IMR-90 (cell line): Measurements from ENCODE around the gene KRT6C. TPM values are rescaled to one million over a fixed set of nuclear protein-coding genes. Genes with fewer than 3 reads are reported as not detected.

ENCODE experiments used
- ATAC-seq: fragments of 200-7000 bp; cut with Tn5 transposase; 2 replicates; pipeline ENCODE4 v1.9.1; 2020; ENCODE audit warnings: low read depth, mild to moderate bottlenecking, moderate library complexity
- BruUV-seq: library from RNA; stranded (reverse); fragments of 400-500 nt; replicated peaks from 2 replicates; lab custom pipeline; 2021; lab: Mats Ljungman, UMichigan
- CTCF ChIA-PET: fragments of 300-600 bp; formaldehyde crosslinking; extraction: SDS; loops from one replicate; lab custom pipeline; 2021; ENCODE audit warnings: antibody characterized with exemption; lab: Yijun Ruan, JAX
- POLR2A ChIA-PET: fragments of 300-600 bp; sonication (Branson Sonifier 250); formaldehyde crosslinking; loops from one replicate; lab custom pipeline; 2022; ENCODE audit warnings: antibody characterized with exemption; ENCODE audit not compliant: unreplicated experiment; lab: Charles Lee
- DNase-seq: peaks from one replicate; pipeline ENCODE4 v3.0.0; 2013
- H2AFZ ChIP-seq: replicated peaks from 2 replicates; pipeline ENCODE3; 2013; ENCODE audit warnings: low read length, mild to moderate bottlenecking; ENCODE audit not compliant: poor library complexity
- H2AK5ac ChIP-seq: 2 replicates; pipeline ENCODE4 v1.6.1; 2013; ENCODE audit warnings: low read depth, low read length, inconsistent platforms
- H2AK9ac ChIP-seq: replicated peaks from 2 replicates; pipeline ENCODE3; 2013; ENCODE audit warnings: mild to moderate bottlenecking, low read depth, low read length, moderate library complexity; ENCODE audit not compliant: poor library complexity
- H2BK120ac ChIP-seq: 2 replicates; pipeline ENCODE4 v1.6.1; 2013; ENCODE audit warnings: low read depth, low read length, inconsistent platforms
- H2BK15ac ChIP-seq: 3 replicates; pipeline ENCODE4 v1.6.1; 2013; ENCODE audit warnings: low read depth, low read length, inconsistent platforms
- H2BK20ac ChIP-seq: 2 replicates; pipeline ENCODE4 v1.6.1; 2013; ENCODE audit warnings: low read depth, mild to moderate bottlenecking, inconsistent platforms, low read length, moderate library complexity
- H2BK5ac ChIP-seq: 2 replicates; pipeline ENCODE4 v1.6.1; 2013; ENCODE audit warnings: mild to moderate bottlenecking, low read depth, low read length, inconsistent platforms; ENCODE audit not compliant: poor library complexity, severe bottlenecking
- H3K14ac ChIP-seq: replicated peaks from 2 replicates; pipeline ENCODE4 v1.6.1; 2013; ENCODE audit warnings: low read depth, low read length, inconsistent platforms
- H3K18ac ChIP-seq: 2 replicates; pipeline ENCODE4 v1.6.1; 2013; ENCODE audit warnings: low read depth, low read length, control low read depth
- H3K23ac ChIP-seq: 2 replicates; pipeline ENCODE4 v1.6.1; 2013; ENCODE audit warnings: low read depth, low read length, inconsistent platforms
- H3K27ac ChIP-seq: 2 replicates; pipeline ENCODE4 v1.5.1; 2013; ENCODE audit warnings: mild to moderate bottlenecking, control low read depth, low read length; ENCODE audit not compliant: insufficient read depth
- H3K27me3 ChIP-seq: 2 replicates; pipeline ENCODE4 v1.6.1; 2013; ENCODE audit warnings: low read length; ENCODE audit not compliant: control insufficient read depth, insufficient read depth
- H3K36me3 ChIP-seq: 2 replicates; pipeline ENCODE4 v1.6.1; 2013; ENCODE audit warnings: low read length, mixed read lengths; ENCODE audit not compliant: control insufficient read depth, insufficient read depth
- H3K4ac ChIP-seq: 2 replicates; pipeline ENCODE4 v1.6.1; 2013; ENCODE audit warnings: low read depth, low read length, inconsistent platforms
- H3K4me1 ChIP-seq: 2 replicates; pipeline ENCODE4 v1.6.1; 2013; ENCODE audit warnings: low read length, mixed read lengths; ENCODE audit not compliant: control insufficient read depth, insufficient read depth
- H3K4me2 ChIP-seq: 2 replicates; pipeline ENCODE4 v1.6.1; 2013; ENCODE audit warnings: low read depth, mild to moderate bottlenecking, control low read depth, low read length, moderate library complexity
- H3K4me3 ChIP-seq: 2 replicates; pipeline ENCODE4 v1.5.1; 2013; ENCODE audit warnings: low read depth, mild to moderate bottlenecking, control low read depth, low read length, moderate library complexity; ENCODE audit not compliant: insufficient read depth
- H3K56ac ChIP-seq: 2 replicates; pipeline ENCODE4 v1.6.1; 2013; ENCODE audit warnings: low read length, inconsistent platforms; ENCODE audit not compliant: insufficient read depth; ENCODE audit errors: extremely low read depth
- H3K79me1 ChIP-seq, 2 experiments: 2 replicates each; pipeline ENCODE4 v1.6.1; 2013; ENCODE audit warnings: low read length in 2 of 2, inconsistent platforms in 1 of 2, low read depth in 1 of 2
- H3K9ac ChIP-seq: 2 replicates; pipeline ENCODE4 v1.6.1; 2013; ENCODE audit warnings: low read depth, low read length, control low read depth
- H3K9me1 ChIP-seq: 2 replicates; pipeline ENCODE4 v1.6.1; 2013; ENCODE audit warnings: low read length, inconsistent platforms; ENCODE audit not compliant: insufficient read depth
- H3K9me3 ChIP-seq: 2 replicates; pipeline ENCODE4 v1.6.1; 2013; ENCODE audit warnings: low read length; ENCODE audit not compliant: control insufficient read depth, insufficient read depth
- H4K20me1 ChIP-seq: 2 replicates; pipeline ENCODE4 v1.6.1; 2013; ENCODE audit warnings: low read length, inconsistent platforms; ENCODE audit not compliant: insufficient read depth
- H4K5ac ChIP-seq: 2 replicates; pipeline ENCODE4 v1.6.1; 2013; ENCODE audit warnings: mild to moderate bottlenecking, low read depth, low read length, control low read depth
- H4K8ac ChIP-seq, 2 experiments: 2 replicates each; pipeline ENCODE4 v1.6.1; 2013; ENCODE audit warnings: low read depth in 2 of 2, low read length in 2 of 2, control low read depth in 1 of 2, inconsistent platforms in 1 of 2
- H4K91ac ChIP-seq: 2 replicates; pipeline ENCODE4 v1.6.1; 2013; ENCODE audit warnings: low read depth, low read length, inconsistent platforms; ENCODE audit not compliant: insufficient read depth
- CEBPB ChIP-seq: IDR thresholded peaks from 2 replicates; pipeline ENCODE4 v1.6.1; 2012; ENCODE audit warnings: low read depth, low read length, improper control_type of control experiment
- CHD1 ChIP-seq: IDR thresholded peaks from 2 replicates; pipeline ENCODE4 v1.6.1; 2012; ENCODE audit warnings: low read depth, low read length, improper control_type of control experiment
- CTCF ChIP-seq: conservative IDR thresholded peaks from 2 replicates; pipeline ENCODE4 v1.5.1; 2012; ENCODE audit warnings: mild to moderate bottlenecking, low read depth, low read length, improper control_type of control experiment
- FOS ChIP-seq: fragments of 150-350 bp; IDR thresholded peaks from 2 replicates; pipeline ENCODE4 v1.6.1; 2016; ENCODE audit warnings: low read depth, low read length
- MAFK ChIP-seq: IDR thresholded peaks from 2 replicates; pipeline ENCODE4 v1.6.1; 2012; ENCODE audit warnings: low read depth, low read length, improper control_type of control experiment
- MAZ ChIP-seq: IDR thresholded peaks from 2 replicates; pipeline ENCODE4 v1.6.1; 2012; ENCODE audit warnings: low read depth, mild to moderate bottlenecking, low read length, improper control_type of control experiment, moderate library complexity, borderline replicate concordance
- MXI1 ChIP-seq: IDR thresholded peaks from 2 replicates; pipeline ENCODE4 v1.6.1; 2012; ENCODE audit warnings: low read depth, mild to moderate bottlenecking, low read length, moderate library complexity, borderline replicate concordance
- NFE2L2 ChIP-seq: fragments of 150-350 bp; IDR thresholded peaks from 2 replicates; pipeline ENCODE4 v1.6.1; 2016; ENCODE audit warnings: low read depth, mild to moderate bottlenecking, low read length
- POLR2A ChIP-seq: IDR thresholded peaks from 2 replicates; pipeline ENCODE4 v1.6.1; 2012; ENCODE audit warnings: mild to moderate bottlenecking, low read depth, low read length
- RAD21 ChIP-seq: IDR thresholded peaks from 2 replicates; pipeline ENCODE4 v1.6.1; 2012; ENCODE audit warnings: low read length, improper control_type of control experiment
- RCOR1 ChIP-seq: IDR thresholded peaks from 2 replicates; pipeline ENCODE4 v1.6.1; 2012; ENCODE audit warnings: mild to moderate bottlenecking, low read length, improper control_type of control experiment; ENCODE audit not compliant: insufficient replicate concordance
- RFX5 ChIP-seq: IDR thresholded peaks from 2 replicates; pipeline ENCODE4 v1.8.0; 2012; ENCODE audit warnings: low read depth, mild to moderate bottlenecking, low read length, moderate library complexity
- SMC3 ChIP-seq: fragments of 150-350 bp; IDR thresholded peaks from 2 replicates; pipeline ENCODE4 v1.6.1; 2016; ENCODE audit warnings: low read depth, mild to moderate bottlenecking, antibody characterized with exemption, low read length, moderate library complexity
- USF2 ChIP-seq: fragments of 150-350 bp; IDR thresholded peaks from 2 replicates; pipeline ENCODE4 v1.6.1; 2017; ENCODE audit warnings: mild to moderate bottlenecking, antibody characterized with exemption, low read length, low read depth
- WGBS, 2 experiments: methylation state at CpG; one replicate each; pipeline versions ENCODE4 v1.1.5 to v1.1.7; 2013; ENCODE audit warnings: missing lambda C conversion rate in 2 of 2; ENCODE audit not compliant: insufficient read length in 1 of 2; ENCODE audit errors: extremely low coverage in 2 of 2; 5-methylcytosine and 5-hydroxymethylcytosine counted together
- dilution Hi-C: fragments of 300-500 bp; cut with HindIII; formaldehyde crosslinking; loops from one replicate; pipeline ENCODE4 v1.14.3; 2018; ENCODE audit warnings: low sequenced_read_pairs; ENCODE audit not compliant: unreplicated experiment
- in situ Hi-C: fragments of 300-500 bp; cut with MboI; formaldehyde crosslinking; loops from 3 replicates; pipeline ENCODE4 v1.14.3; 2019; ENCODE audit warnings: low sequenced_read_pairs, inconsistent platforms, mixed read lengths
- intact Hi-C: fragments of 100-400 bp; cut with micrococcal nuclease; formaldehyde crosslinking; loops from 2 replicates; pipeline ENCODE4 v1.10.0; 2022
- polyA plus RNA-seq, 3 experiments: library from polyadenylated mRNA; depleted of rRNA; stranded (reverse); fragments of >200 nt; gene quantifications; 2 replicates each; pipeline ENCODE4 v1.2.3, GENCODE V29; 2012; ENCODE audit warnings: low replicate concordance in 1 of 3
- total RNA-seq: library from RNA; depleted of rRNA; stranded (reverse); fragments of >200 nt; gene quantifications from 2 replicates; pipeline ENCODE4 v1.2.3, GENCODE V29; 2012

The KRT6C gene
- total and polyA plus RNA-seq, 2 of the 4 experiments (the other 2 are of a cell fraction), result not detected

- TF ChIP-seq CEBPB, result no peak
Measured at GRCh38 chr12:52515927-52516831, 42.6 kb upstream of the KRT6C start (continued).

- no peak overlapping the region for H3K14ac ChIP-seq
- no peak overlapping the region for H3K9ac ChIP-seq
- peaks cover 22% of the 10 kb centered on the region for H3K27me3 ChIP-seq
- ChIA-PET POLR2A (no interaction called here), CTCF (no interaction called here)
- no peak overlapping the region for H2BK15ac ChIP-seq
- ATAC-seq (no peak), DNase-seq (no peak)
- no peak overlapping the region for H2BK20ac ChIP-seq
- intact Hi-C loops, result no loop called here
- in situ Hi-C loops, result no loop called here
- no peak overlapping the region for H2AFZ ChIP-seq
- no peaks in the 10 kb centered on the region for H3K9me1 ChIP-seq
- H4K8ac ChIP-seq, result no peak overlapping the region
- no peaks in the 10 kb centered on the region for H3K79me1 ChIP-seq
- H3K18ac ChIP-seq, result no peak overlapping the region
- no peak overlapping the region for H3K27ac ChIP-seq
- H4K20me1 ChIP-seq, result no peaks in the 10 kb centered on the region; the same call in 1 of the 2 replicates
- BruUV-seq, result no TSS peak
- no peak overlapping the region for H4K5ac ChIP-seq
- no peak overlapping the region for H4K91ac ChIP-seq
- H3K4ac ChIP-seq, result no peak overlapping the region
- no peak overlapping the region for H3K56ac ChIP-seq
- H2AK5ac ChIP-seq, result no peak overlapping the region
- no CpG with 5 or more reads among the region's 1 CpG for WGBS, 2 experiments
- H3K36me3 ChIP-seq, result no peaks in the 10 kb centered on the region
- H3K4me1 ChIP-seq, result no peaks in the 10 kb centered on the region
- H2AK9ac ChIP-seq, result no peak overlapping the region
- H3K4me3 ChIP-seq, result no peak overlapping the region
- H2BK5ac ChIP-seq, result no peak overlapping the region
- no peaks in the 10 kb centered on the region for H3K9me3 ChIP-seq
- H3K4me2 ChIP-seq, result no peak overlapping the region
- H3K23ac ChIP-seq, result no peak overlapping the region
- dilution Hi-C loops, result no loop called here
- no peak overlapping the region for H2BK120ac ChIP-seq
- no peak for TF ChIP-seq MAZ
- no peak for TF ChIP-seq MXI1
- no peak for TF ChIP-seq RFX5
- no peak for TF ChIP-seq RAD21
- no peak for TF ChIP-seq FOS
- no peak for TF ChIP-seq SMC3
- TF ChIP-seq CEBPB, result no peak
- TF ChIP-seq RCOR1, result no peak
- no peak for TF ChIP-seq NFE2L2
- TF ChIP-seq CHD1, result no peak
- TF ChIP-seq CTCF, result no peak
- no peak for TF ChIP-seq POLR2A
- no peak for TF ChIP-seq USF2
- no peak for TF ChIP-seq MAFK
Measured at GRCh38 chr12:52515319-52515646, 41.7 kb upstream of the KRT6C start.
